ENCODE measurements around the gene ATP5F1A.

GRCh38 chr18:46071653-46072375, 26.3 kb downstream of the ATP5F1A start, which contains the start of gene PSTPIP2:
- TF ChIP-seq EZH2 (IDR thresholded peaks at IDR 0.05; ENCODE audit: insufficient read depth, poor library complexity, severe bottlenecking) (no peak), EZH2phosphoT487 (IDR thresholded peaks at IDR 0.05; ENCODE audit: insufficient read depth, low read depth) (no peak)
